GM12878 (cell line): ENCODE results near the gene SYTL5. TPM values are rescaled to one million over a fixed set of nuclear protein-coding genes. Genes with fewer than 3 reads are reported as not detected.

Experiments used
- ATAC-seq: fragments of 200-7000 bp; cut with Tn5 transposase; 3 replicates; pipeline ENCODE4 v1.9.1; 2020; ENCODE audit warnings: mild to moderate bottlenecking, moderate library complexity
- BruUV-seq: library from RNA; stranded (reverse); fragments of 400-500 nt; replicated peaks from 2 replicates; lab custom pipeline; 2021; lab: Mats Ljungman, UMichigan
- CTCF ChIA-PET: fragments of 300-600 bp; sonication (Branson Sonifier 250); formaldehyde crosslinking; extraction: SDS; loops from one replicate; lab custom pipeline; 2021; ENCODE audit warnings: inconsistent platforms; lab: Yijun Ruan, JAX
- POLR2A ChIA-PET: fragments of 350-600 bp; formaldehyde crosslinking; extraction: SDS; loops from one replicate; lab custom pipeline; 2021; ENCODE audit warnings: inconsistent platforms; lab: Charles Lee
- RAD21 ChIA-PET: fragments of 300-600 bp; sonication (Branson Sonifier 250); formaldehyde crosslinking; loops from one replicate; lab custom pipeline; 2023; ENCODE audit warnings: antibody characterized with exemption; ENCODE audit not compliant: unreplicated experiment; lab: Charles Lee
- SMC1A ChIA-PET: fragments of 300-600 bp; sonication (Branson Sonifier 250); formaldehyde crosslinking; loops from one replicate; lab custom pipeline; 2023; ENCODE audit not compliant: unreplicated experiment, uncharacterized antibody; lab: Charles Lee
- DNase-seq: peaks from one replicate; pipeline ENCODE4 v3.0.0-alpha.2; 2011; ENCODE audit warnings: low read depth, low spot score
- FAIRE-seq: peaks from 3 replicates; lab custom pipeline; 2011; peaks lifted over from hg19 to GRCh38; lab: Jason Lieb, UNC
- H2AFZ ChIP-seq: 2 replicates; pipeline ENCODE4 v1.6.0; 2011; ENCODE audit warnings: low read depth, low read length, control low read depth; ENCODE audit not compliant: control insufficient read depth
- H3K27ac ChIP-seq: 2 replicates; pipeline ENCODE4 v1.5.1; 2011; ENCODE audit warnings: control low read depth; ENCODE audit not compliant: control insufficient read depth, insufficient read depth
- H3K27me3 ChIP-seq, 2 experiments: replicated peaks in 1 of 2; 2 replicates each; pipeline versions ENCODE4 v1.6.0 to v1.6.1; 2011; ENCODE audit warnings: low read length in 1 of 2; ENCODE audit not compliant: control insufficient read depth in 2 of 2, insufficient read depth in 2 of 2
- H3K36me3 ChIP-seq, 2 experiments: 2 replicates each; pipeline ENCODE4 v1.5.1; 2011; ENCODE audit warnings: low read length in 1 of 2; ENCODE audit not compliant: control insufficient read depth in 2 of 2, insufficient read depth in 2 of 2
- H3K4me1 ChIP-seq: 2 replicates; pipeline ENCODE4 v1.6.1; 2011; ENCODE audit warnings: mild to moderate bottlenecking, low read length, moderate library complexity, mixed read lengths; ENCODE audit not compliant: control insufficient read depth, insufficient read depth
- H3K4me2 ChIP-seq: 2 replicates; pipeline ENCODE4 v1.6.0; 2011; ENCODE audit warnings: control low read depth; ENCODE audit not compliant: control insufficient read depth, insufficient read depth
- H3K4me3 ChIP-seq: fragments of 200-600 bp; sonication (generic); 2 replicates; pipeline ENCODE4 v1.5.1; 2016
- H3K79me2 ChIP-seq: 2 replicates; pipeline ENCODE4 v1.6.0; 2011; ENCODE audit warnings: low read length; ENCODE audit not compliant: control insufficient read depth, insufficient read depth
- H3K9ac ChIP-seq: 2 replicates; pipeline ENCODE4 v1.8.0; 2011; ENCODE audit warnings: low read length, control low read depth, mixed read lengths; ENCODE audit not compliant: control insufficient read depth, insufficient read depth
- H3K9me3 ChIP-seq: replicated peaks from 3 replicates; pipeline ENCODE4 v1.5.1; 2011; ENCODE audit warnings: mild to moderate bottlenecking, low read length; ENCODE audit not compliant: control insufficient read depth, insufficient read depth
- H4K20me1 ChIP-seq: 2 replicates; pipeline ENCODE4 v1.6.0; 2011; ENCODE audit not compliant: control insufficient read depth, insufficient read depth
- EGR1 ChIP-seq, 2 experiments: IDR thresholded peaks; 1 replicate in 1 of 2; 2 replicates in 1 of 2; pipeline ENCODE4 v1.6.1; 2011 to 2012; ENCODE audit warnings: low read depth in 2 of 2, low read length in 2 of 2, borderline replicate concordance in 1 of 2, mild to moderate bottlenecking in 1 of 2, moderate library complexity in 1 of 2
- ELK1 ChIP-seq: IDR thresholded peaks from 2 replicates; pipeline ENCODE4 v1.6.1; 2012; ENCODE audit warnings: low read depth, low read length, improper control_type of control experiment
- ETV6 ChIP-seq, 2 experiments: fragments of 450-650 bp in 1 of 2; IDR thresholded peaks in 1 of 2; conservative IDR thresholded peaks in 1 of 2; 2 replicates each; pipeline ENCODE4 v1.6.1; 2014; ENCODE audit warnings: antibody characterized with exemption in 1 of 2, borderline replicate concordance in 1 of 2, low read depth in 1 of 2, mild to moderate bottlenecking in 1 of 2, moderate library complexity in 1 of 2
- JUND ChIP-seq: IDR thresholded peaks from 2 replicates; pipeline ENCODE4 v1.6.1; 2012; ENCODE audit warnings: low read depth, mild to moderate bottlenecking, low read length, improper control_type of control experiment, moderate library complexity
- MAX ChIP-seq: IDR thresholded peaks from 2 replicates; pipeline ENCODE4 v1.6.1; 2012; ENCODE audit warnings: low read depth, low read length, improper control_type of control experiment
- MTA3 ChIP-seq: IDR thresholded peaks from 2 replicates; pipeline ENCODE4 v1.6.1; 2012; ENCODE audit warnings: low read length, inconsistent platforms, borderline replicate concordance
- NR2C2 ChIP-seq: IDR thresholded peaks from 2 replicates; pipeline ENCODE4 v1.6.1; 2011; ENCODE audit warnings: borderline replicate concordance, low read depth; ENCODE audit not compliant: control insufficient read depth, insufficient read length
- NRF1 ChIP-seq: conservative IDR thresholded peaks from 2 replicates; pipeline ENCODE4 v1.6.1; 2011; ENCODE audit warnings: mild to moderate bottlenecking, low read depth, low read length, improper control_type of control experiment
- RB1 ChIP-seq: fragments of 450-650 bp; formaldehyde crosslinking; IDR thresholded peaks from 2 replicates; pipeline ENCODE4 v1.6.1; 2017; ENCODE audit warnings: mild to moderate bottlenecking, borderline replicate concordance
- RCOR1 ChIP-seq: conservative IDR thresholded peaks from 2 replicates; pipeline ENCODE4 v1.6.1; 2012; ENCODE audit warnings: low read depth, low read length, improper control_type of control experiment
- RUNX3 ChIP-seq: IDR thresholded peaks from 2 replicates; pipeline ENCODE4 v1.6.1; 2012; ENCODE audit warnings: low read length, inconsistent platforms
- SMAD1 ChIP-seq: fragments of 450-650 bp; IDR thresholded peaks from 2 replicates; pipeline ENCODE4 v1.6.1; 2018; ENCODE audit warnings: mild to moderate bottlenecking, low read depth; ENCODE audit not compliant: partially characterized antibody
- SMARCA5 ChIP-seq: fragments of 450-650 bp; IDR thresholded peaks from 2 replicates; pipeline ENCODE4 v1.6.1; 2017; ENCODE audit warnings: mild to moderate bottlenecking
- ZNF622 ChIP-seq: fragments of 450-650 bp; IDR thresholded peaks from 2 replicates; pipeline ENCODE4 v1.6.1; 2017; ENCODE audit warnings: mild to moderate bottlenecking, inconsistent platforms
- WGBS: methylation state at CpG from one replicate; pipeline ENCODE4 v1.1.6; 2016; ENCODE audit warnings: low lambda C conversion rate; ENCODE audit not compliant: insufficient replicate concordance, insufficient coverage; ENCODE audit errors: missing lambda C conversion rate; 5-methylcytosine and 5-hydroxymethylcytosine counted together
- in situ Hi-C: fragments of 300-500 bp; cut with MboI; formaldehyde crosslinking; loops from 9 replicates; pipeline ENCODE4 v1.14.3; 2018; ENCODE audit warnings: mixed read lengths
- intact Hi-C: fragments of 100-400 bp; cut with micrococcal nuclease; formaldehyde crosslinking; loops from one replicate; pipeline ENCODE4 v1.14.2; 2022; ENCODE audit not compliant: unreplicated experiment
- polyA plus RNA-seq, 11 experiments: library from polyadenylated mRNA; depleted of rRNA in 4 of 11; unstranded in 6 of 11; stranded (reverse) in 5 of 11; fragments of >200 nt; fragmentation: Nextera tagmentation in 4 of 11; fragmentation: Illumina TruSeq in 1 of 11; extraction: Ambion mirVana in 4 of 11; extraction: Trizol in 1 of 11; gene quantifications; 1 replicate in 1 of 11; 2 replicates in 10 of 11; pipeline versions ENCODE4 v1.2.1 to v1.2.3, GENCODE V29; 2011 to 2016; ENCODE audit warnings: inconsistent platforms in 2 of 11, missing spikeins in 2 of 11, low read depth in 1 of 11
- total RNA-seq, 4 experiments: library from RNA; depleted of rRNA in 3 of 4; stranded (reverse); fragments of >200 nt in 3 of 4; fragmentation: Illumina TruSeq in 1 of 4; extraction: Trizol in 1 of 4; gene quantifications; 2 replicates each; pipeline versions ENCODE4 v1.2.1 to v1.2.3, GENCODE V29; 2013 to 2021

SYTL5 gene
- total and polyA plus RNA-seq, 10 of the 15 experiments (the other 5 are each of a cell fraction or from before 2014, with no cell fraction given) = 0.01 to 0.20 (median 0.04) TPM; not detected in 3

- 35% methylated on average over 6 of the region's 6 CpGs for WGBS
- no peak overlapping the region for H3K9ac ChIP-seq
- POLR2A ChIA-PET = interaction anchor here (0.6 kb wide), 1 partner anchor 549 kb away, joined by 3 read pairs; no protein-coding TSS in a partner anchor
Observed at GRCh38 chrX:38110231-38110630, 103.9 kb downstream of the SYTL5 start.

GRCh38 chrX:38111196-38111595, 104.8 kb downstream of the SYTL5 start:
- H3K4me3 ChIP-seq = no peak overlapping the region
- 77% methylated on average over 5 of the region's 5 CpGs for WGBS
- no peaks in the 10 kb centered on the region for H3K79me2 ChIP-seq
- no TSS peak for BruUV-seq
- ATAC-seq = no peak
- FAIRE-seq = no peak
- no peak overlapping the region for H3K4me2 ChIP-seq
- no peaks in the 10 kb centered on the region for H3K4me1 ChIP-seq
- intact Hi-C loops (no loop called here), in situ Hi-C loops (no loop called here)
- H3K9me3 ChIP-seq = no peaks in the 10 kb centered on the region
- no peak overlapping the region for H2AFZ ChIP-seq
- H3K27me3 ChIP-seq = no peaks in the 10 kb centered on the region
- ChIA-PET POLR2A (no interaction called here), CTCF (interaction anchor here (2.6 kb wide), 1 partner anchor 55 kb away, joined by 11 read pairs; no protein-coding TSS in a partner anchor), SMC1A (interaction anchor here (0.6 to 1.6 kb wide), 6 partner anchors 20 to 172 kb away, joined by 3 to 5 read pairs (median 4); no protein-coding TSS in a partner anchor), RAD21 (no interaction called here)
- no peak overlapping the region for H3K27ac ChIP-seq
- DNase-seq = no peak
- H4K20me1 ChIP-seq = no peaks in the 10 kb centered on the region
- H3K36me3 ChIP-seq = no peaks in the 10 kb centered on the region
- H3K9ac ChIP-seq = no peak overlapping the region
- TF ChIP-seq JUND (no peak), MTA3 (no peak), NRF1 (no peak), NR2C2 (no peak), ELK1 (no peak), SMAD1 (no peak), RCOR1 (no peak), MAX (no peak), EGR1 (IDR thresholded peaks at IDR 0.05; ENCODE audit: borderline replicate concordance in 1 of 2, low read depth in 2 of 2, low read length in 2 of 2) (no peak), ZNF622 (no peak), SMARCA5 (no peak), RB1 (no peak)

More at GRCh38 chrX:38110231-38110630, 103.9 kb downstream of the SYTL5 start:
- H3K4me1 ChIP-seq = no peaks in the 10 kb centered on the region
- BruUV-seq = no TSS peak
- FAIRE-seq = no peak
- H3K27ac ChIP-seq = no peak overlapping the region
- ChIA-PET SMC1A (interaction anchor here (0.7 to 1.6 kb wide), 4 partner anchors 11 to 57 kb away, joined by 3 to 5 read pairs (median 4); no protein-coding TSS in a partner anchor), RAD21 (no interaction called here), CTCF (no interaction called here)
- DNase-seq = no peak
- intact Hi-C loops (no loop called here), in situ Hi-C loops (no loop called here)
- H3K9me3 ChIP-seq = no peaks in the 10 kb centered on the region
- H3K79me2 ChIP-seq = no peaks in the 10 kb centered on the region
- H3K4me3 ChIP-seq = no peak overlapping the region
- no peak for ATAC-seq
- no peak overlapping the region for H2AFZ ChIP-seq
- TF ChIP-seq ETV6 (conservative IDR thresholded peaks at IDR 0.05 in 1 of 2, IDR thresholded peaks at IDR 0.05 in 1 of 2; ENCODE audit: borderline replicate concordance in 1 of 2, low read depth in 1 of 2) (no peak), RUNX3 (no peak)
- no peaks in the 10 kb centered on the region for H4K20me1 ChIP-seq
- no peaks in the 10 kb centered on the region for H3K27me3 ChIP-seq
- no peaks in the 10 kb centered on the region for H3K36me3 ChIP-seq
- H3K4me2 ChIP-seq = no peak overlapping the region
